Neuron (in vitro differentiated cells): ENCODE data around the gene RAB3C.

Source experiments
- H2AFZ ChIP-seq: one replicate; pipeline ENCODE4 v1.6.1; 2013; ENCODE audit warnings: low read depth, mild to moderate bottlenecking, inconsistent platforms, low read length, moderate library complexity
- H3K27me3 ChIP-seq: one replicate; pipeline ENCODE4 v1.6.1; 2013; ENCODE audit warnings: low read length; ENCODE audit not compliant: insufficient read depth
- H3K36me3 ChIP-seq: one replicate; pipeline ENCODE4 v1.6.1; 2013; ENCODE audit warnings: low read length; ENCODE audit not compliant: insufficient read depth
- H3K4me1 ChIP-seq: one replicate; pipeline ENCODE4 v1.6.1; 2013; ENCODE audit warnings: low read length; ENCODE audit not compliant: insufficient read depth
- H3K4me3 ChIP-seq: 2 replicates; pipeline ENCODE4 v1.5.1; 2013; ENCODE audit warnings: mild to moderate bottlenecking, low read length, moderate library complexity
- H3K9me3 ChIP-seq: one replicate; pipeline ENCODE4 v1.6.1; 2013; ENCODE audit warnings: low read length

Gene RAB3C

DNA sequence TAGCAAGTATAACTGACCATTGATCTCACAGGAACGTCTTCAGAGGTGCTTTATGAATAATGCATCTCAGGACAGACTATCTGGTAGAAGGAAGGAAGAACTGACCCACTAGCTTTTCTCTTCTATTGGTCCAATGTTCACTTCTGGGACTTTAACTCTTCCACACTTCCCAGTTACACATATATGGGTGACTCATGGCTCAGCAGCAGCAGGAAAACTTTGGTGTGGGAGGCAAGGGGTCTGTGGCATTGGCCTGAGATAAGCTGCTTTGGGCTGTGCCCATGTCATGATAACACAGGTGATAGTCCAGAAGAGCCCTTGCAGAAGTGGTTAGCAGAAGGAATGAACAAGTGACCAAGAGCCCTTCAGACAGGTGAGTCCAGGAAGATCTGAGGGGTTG is 148.8 kb downstream of the RAB3C start:
- Histone ChIP-seq H3K4me1 (no peaks in the 10 kb centered on the region), H3K36me3 (peaks cover 12% of the 10 kb centered on the region), H2AFZ (no peak overlapping the region), H3K9me3 (no peaks in the 10 kb centered on the region), H3K4me3 (no peak overlapping the region), H3K27me3 (no peaks in the 10 kb centered on the region)

DNA sequence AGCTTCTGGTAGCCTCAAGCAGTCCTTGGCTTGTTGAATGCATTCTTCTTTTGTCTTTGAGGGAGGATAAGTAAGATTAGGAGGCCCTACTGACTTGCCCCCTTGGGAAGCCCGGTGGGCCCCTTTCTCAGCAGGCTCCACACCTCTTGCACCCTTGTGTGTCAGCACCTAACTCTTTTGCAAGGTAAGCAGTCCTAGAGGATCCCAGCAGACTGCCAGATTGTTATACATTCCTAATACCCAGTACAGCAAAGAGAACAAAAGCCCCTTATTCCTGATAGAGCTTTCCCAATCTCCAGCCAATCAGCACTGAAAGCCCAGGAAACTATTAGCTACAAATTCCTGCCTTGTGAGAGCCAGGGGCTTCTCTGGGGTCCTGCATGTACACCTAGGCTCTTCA is 152.8 kb downstream of the RAB3C start:
- H3K4me1 ChIP-seq: no peaks in the 10 kb centered on the region

DNA sequence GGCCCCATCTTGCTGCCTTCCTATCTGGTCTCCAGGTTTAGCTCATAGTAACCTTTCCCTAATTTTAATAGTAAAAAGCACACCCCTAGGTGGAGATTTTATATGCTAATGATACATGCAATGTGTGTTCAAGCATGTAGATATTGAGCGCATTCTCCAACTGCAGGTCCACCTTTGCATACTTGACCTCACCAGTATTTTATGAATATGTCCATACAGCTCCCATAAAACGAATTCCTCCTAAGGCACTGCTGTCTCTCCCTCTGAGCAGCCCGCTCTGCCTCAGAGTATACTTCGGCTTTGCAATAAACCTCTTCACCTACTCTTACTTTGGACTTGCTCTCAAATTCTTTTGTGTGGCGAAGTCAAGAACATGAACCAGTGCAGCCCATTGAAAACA is 153.3 kb downstream of the RAB3C start:
- H3K9me3 ChIP-seq: no peaks in the 10 kb centered on the region
- no peak overlapping the region for H3K4me3 ChIP-seq
- H3K4me1 ChIP-seq: no peaks in the 10 kb centered on the region

More for the DNA sequence above, 152.8 kb downstream of the RAB3C start:
- Histone ChIP-seq H3K9me3 (no peaks in the 10 kb centered on the region), H3K4me3 (no peak overlapping the region), H3K36me3 (peaks cover 6% of the 10 kb centered on the region), H2AFZ (no peak overlapping the region), H3K27me3 (no peaks in the 10 kb centered on the region)

DNA sequence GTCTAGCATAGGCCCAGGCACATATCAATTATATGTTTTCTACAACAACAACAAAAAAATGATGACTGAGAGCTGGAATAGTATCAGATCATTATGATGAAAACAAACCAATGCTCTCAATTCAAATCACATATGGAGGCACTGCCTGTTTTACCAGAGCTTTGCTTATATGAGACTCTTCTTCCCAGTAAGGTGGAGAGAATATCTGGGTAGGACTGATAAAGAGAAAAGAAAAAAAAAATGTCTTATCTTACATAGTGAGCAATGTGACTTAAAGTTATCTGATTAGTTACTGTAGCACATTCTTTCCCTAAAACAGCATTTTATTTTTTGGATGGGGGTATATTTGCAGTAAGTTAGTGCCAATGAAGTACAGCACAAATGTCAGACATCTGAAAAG is 154.8 kb downstream of the RAB3C start:
- Histone ChIP-seq H3K36me3 (no peaks in the 10 kb centered on the region), H3K4me3 (no peak overlapping the region), H2AFZ (no peak overlapping the region), H3K27me3 (no peaks in the 10 kb centered on the region), H3K9me3 (no peaks in the 10 kb centered on the region), H3K4me1 (no peaks in the 10 kb centered on the region)

More for the DNA sequence above, 153.3 kb downstream of the RAB3C start:
- peaks cover 6% of the 10 kb centered on the region for H3K36me3 ChIP-seq
- H3K27me3 ChIP-seq: no peaks in the 10 kb centered on the region
- no peak overlapping the region for H2AFZ ChIP-seq

DNA sequence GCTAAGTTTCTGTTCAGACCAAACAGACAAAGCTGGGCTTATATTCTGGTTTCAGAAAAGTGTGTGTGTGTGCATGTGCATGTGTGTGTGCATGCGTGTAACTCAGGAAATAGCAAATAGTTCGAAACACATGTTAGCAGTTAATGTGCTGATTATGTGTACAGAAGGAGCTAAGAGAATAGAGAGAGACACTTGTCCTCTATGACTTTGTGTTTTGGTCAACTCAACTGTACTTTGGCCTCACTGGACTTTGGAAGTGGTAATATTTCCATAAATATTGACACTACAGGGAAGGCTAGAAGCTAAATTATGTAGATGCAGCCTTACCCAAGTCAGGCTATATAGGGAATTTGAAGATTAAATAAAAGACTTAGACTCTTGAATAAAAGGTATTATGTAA is 155.5 kb downstream of the RAB3C start:
- Histone ChIP-seq H3K36me3 (no peaks in the 10 kb centered on the region), H3K9me3 (no peaks in the 10 kb centered on the region), H3K27me3 (no peaks in the 10 kb centered on the region), H2AFZ (no peak overlapping the region), H3K4me3 (no peak overlapping the region), H3K4me1 (no peaks in the 10 kb centered on the region)

DNA sequence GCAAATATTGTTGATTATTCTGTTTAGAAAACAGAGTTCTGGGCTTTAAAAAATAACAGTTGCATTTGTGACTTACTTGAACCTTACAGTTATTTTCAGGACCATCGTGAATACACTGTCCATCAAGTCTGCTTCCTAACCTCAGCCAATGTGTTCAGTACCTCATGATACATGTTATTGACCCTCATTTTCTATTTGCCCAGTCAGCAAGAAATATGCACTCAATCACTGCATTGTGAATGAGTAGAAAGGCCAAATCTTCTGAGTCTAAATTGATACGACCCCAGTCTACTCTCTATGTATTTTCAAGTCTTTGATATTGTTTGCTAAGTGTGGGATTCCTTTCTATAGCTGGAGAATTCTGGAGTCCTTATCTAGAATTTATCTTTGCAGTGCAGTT is 156.2 kb downstream of the RAB3C start:
- H3K4me1 ChIP-seq: no peaks in the 10 kb centered on the region
- no peak overlapping the region for H3K4me3 ChIP-seq
- no peaks in the 10 kb centered on the region for H3K27me3 ChIP-seq
- H3K36me3 ChIP-seq: no peaks in the 10 kb centered on the region
- no peaks in the 10 kb centered on the region for H3K9me3 ChIP-seq
- no peak overlapping the region for H2AFZ ChIP-seq

DNA sequence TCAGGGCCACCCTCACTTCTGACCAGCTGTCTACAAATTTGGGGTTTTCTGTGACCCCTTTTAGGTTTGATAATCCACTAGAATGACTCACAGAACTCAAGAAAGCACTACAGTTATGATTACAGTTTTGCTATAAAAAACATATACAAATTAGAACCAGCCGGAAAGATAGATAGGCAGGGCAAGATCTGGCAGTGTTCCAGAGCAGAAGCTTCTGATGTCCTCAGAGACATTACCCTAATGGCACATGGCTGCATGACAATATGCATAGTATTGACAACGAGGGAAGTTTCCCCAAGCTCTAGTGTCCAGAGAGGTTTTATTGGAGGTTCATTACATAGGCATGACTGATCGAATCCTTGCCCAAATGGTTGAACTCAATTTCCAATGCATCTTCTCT is 158.1 kb downstream of the RAB3C start:
- Histone ChIP-seq H3K4me1 (no peaks in the 10 kb centered on the region), H2AFZ (no peak overlapping the region), H3K36me3 (no peaks in the 10 kb centered on the region), H3K4me3 (no peak overlapping the region), H3K27me3 (no peaks in the 10 kb centered on the region), H3K9me3 (no peaks in the 10 kb centered on the region)

DNA sequence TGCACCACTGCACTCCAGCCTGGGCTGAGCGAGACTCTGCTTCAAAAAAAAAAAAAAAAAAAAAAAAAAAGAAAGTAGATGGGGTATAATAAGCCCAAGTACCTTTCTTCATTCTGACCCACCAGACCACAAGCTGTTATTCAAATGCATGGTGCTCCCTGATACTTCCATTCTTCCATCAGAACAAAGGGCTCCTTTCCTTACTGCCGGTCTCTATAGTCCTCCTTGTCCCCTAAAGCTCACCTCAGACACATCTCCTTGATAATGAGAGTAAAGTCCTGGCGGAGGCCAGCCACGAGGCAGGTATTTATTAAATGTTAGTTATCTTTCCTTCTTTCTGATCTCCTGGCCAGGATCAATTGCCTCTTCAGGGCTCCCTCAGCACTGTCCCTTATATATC is 162.5 kb downstream of the RAB3C start:
- Histone ChIP-seq H3K27me3 (no peaks in the 10 kb centered on the region), H3K4me1 (no peaks in the 10 kb centered on the region), H3K4me3 (no peak overlapping the region), H3K9me3 (no peaks in the 10 kb centered on the region), H3K36me3 (no peaks in the 10 kb centered on the region), H2AFZ (no peak overlapping the region)

DNA sequence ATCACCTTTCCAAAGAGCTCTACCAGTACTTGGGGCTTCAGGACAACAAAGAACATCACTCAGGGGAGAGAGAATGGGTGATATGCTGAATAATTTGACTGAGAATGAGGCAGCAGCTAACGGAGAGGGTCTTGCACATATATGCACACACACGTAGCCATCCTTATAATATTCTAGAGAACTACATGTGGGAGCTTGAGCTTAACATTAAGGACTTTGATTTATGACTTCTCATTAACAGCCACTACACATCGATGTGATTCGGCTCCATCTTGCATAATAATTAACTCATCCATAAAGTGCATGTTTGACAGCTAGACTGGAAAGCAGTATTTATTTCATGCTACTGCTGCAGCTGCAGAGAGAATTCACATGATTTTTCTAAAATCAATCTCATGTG is 163.4 kb downstream of the RAB3C start:
- no peaks in the 10 kb centered on the region for H3K27me3 ChIP-seq
- H3K4me1 ChIP-seq: no peaks in the 10 kb centered on the region
- H3K9me3 ChIP-seq: no peaks in the 10 kb centered on the region
- H3K4me3 ChIP-seq: no peak overlapping the region
- no peak overlapping the region for H2AFZ ChIP-seq
- H3K36me3 ChIP-seq: no peaks in the 10 kb centered on the region

DNA sequence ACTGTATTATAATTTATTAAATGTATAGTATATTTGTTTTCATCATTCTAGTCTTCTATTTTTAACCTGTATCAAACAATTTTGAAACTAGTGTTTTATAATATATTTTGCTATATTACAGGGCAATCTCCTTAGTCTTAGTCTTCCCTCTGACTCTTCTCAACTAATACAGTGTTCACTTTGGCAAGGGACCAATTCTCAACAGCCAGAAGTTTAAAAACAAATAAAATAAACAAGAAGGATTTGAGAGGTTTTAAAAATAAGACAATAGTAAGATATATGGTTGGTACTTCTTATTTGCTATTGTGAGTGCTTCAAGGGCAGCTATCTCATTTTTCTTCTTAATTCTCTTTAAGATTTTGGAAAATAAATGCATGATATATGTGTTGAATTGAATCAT is 167.2 kb downstream of the RAB3C start:
- Histone ChIP-seq H3K36me3 (no peaks in the 10 kb centered on the region), H3K4me3 (no peak overlapping the region), H3K27me3 (no peaks in the 10 kb centered on the region), H2AFZ (no peak overlapping the region), H3K4me1 (no peaks in the 10 kb centered on the region), H3K9me3 (no peaks in the 10 kb centered on the region)

DNA sequence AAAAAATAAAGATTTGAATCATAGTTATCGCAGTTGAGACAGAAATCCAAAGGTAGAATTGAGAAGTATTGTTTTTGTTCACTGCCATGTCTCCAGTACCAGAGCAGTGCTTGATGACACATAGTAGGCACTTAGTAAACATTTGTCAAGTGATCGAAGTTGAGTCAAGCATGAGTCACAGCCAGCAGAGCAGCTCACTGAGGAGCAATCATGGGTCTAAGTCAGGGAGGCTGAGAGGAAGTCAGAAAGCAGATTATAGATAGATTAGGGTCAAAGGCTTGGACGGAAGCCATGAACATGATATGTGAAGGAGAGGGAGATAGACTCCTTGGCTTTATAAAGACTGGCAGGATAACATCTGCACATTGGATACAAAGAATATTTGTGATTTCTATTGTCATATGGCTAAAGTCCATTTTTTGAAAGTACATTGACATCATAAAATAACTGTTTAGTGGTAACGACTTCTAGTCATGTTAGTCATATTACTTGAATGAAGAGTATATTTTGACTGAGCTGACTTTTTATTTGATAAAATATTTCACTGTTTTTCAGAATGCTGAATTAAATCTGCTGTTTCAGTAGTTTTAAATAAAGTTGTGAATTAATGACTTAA is 168.5 kb downstream of the RAB3C start:
- H3K4me1 ChIP-seq: no peaks in the 10 kb centered on the region
- H3K36me3 ChIP-seq: no peaks in the 10 kb centered on the region
- H3K9me3 ChIP-seq: no peaks in the 10 kb centered on the region
- H3K27me3 ChIP-seq: no peaks in the 10 kb centered on the region
- no peak overlapping the region for H2AFZ ChIP-seq
- no peak overlapping the region for H3K4me3 ChIP-seq

DNA sequence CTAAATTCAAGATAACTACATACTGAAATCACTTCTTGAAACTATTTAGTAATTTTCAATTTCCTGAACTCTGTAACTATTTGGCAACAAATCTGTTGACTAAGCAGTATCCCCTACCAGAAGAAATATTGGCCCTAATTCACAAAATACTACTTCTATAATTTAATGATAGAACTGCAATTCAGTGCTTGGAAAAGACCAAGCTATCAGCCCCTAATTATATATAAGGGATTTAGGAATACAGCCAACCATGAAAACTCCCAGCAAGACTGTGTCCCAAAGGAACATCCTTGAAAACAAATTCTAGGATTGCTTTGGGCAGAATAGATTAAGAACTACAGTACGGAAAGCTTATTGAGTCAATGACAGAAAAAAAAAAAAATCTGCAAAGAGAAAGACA is 169.2 kb downstream of the RAB3C start:
- no peak overlapping the region for H2AFZ ChIP-seq
- H3K9me3 ChIP-seq: no peaks in the 10 kb centered on the region
- H3K36me3 ChIP-seq: no peaks in the 10 kb centered on the region
- no peaks in the 10 kb centered on the region for H3K27me3 ChIP-seq
- no peak overlapping the region for H3K4me3 ChIP-seq
- no peaks in the 10 kb centered on the region for H3K4me1 ChIP-seq

DNA sequence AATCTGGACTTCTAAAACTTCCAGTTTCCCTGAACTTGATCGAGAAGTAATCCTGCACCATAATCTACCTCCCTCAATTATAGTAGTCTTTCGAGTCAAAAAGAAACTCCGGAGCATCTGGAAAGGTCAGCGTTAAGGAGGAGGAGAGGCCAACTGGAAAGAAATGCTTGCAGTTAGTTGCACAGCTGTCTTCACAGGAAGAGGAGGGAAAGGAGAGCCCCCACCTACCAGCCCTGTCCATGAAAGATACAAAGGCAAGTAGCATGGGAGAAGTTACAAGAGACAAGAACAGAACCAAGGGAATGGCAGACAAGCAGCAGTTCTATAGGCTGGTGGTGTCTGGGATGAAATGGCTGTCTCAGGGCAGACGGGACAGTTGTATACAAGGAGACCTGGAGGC is 170.6 kb downstream of the RAB3C start:
- Histone ChIP-seq H3K36me3 (no peaks in the 10 kb centered on the region), H3K4me3 (no peak overlapping the region), H3K27me3 (no peaks in the 10 kb centered on the region), H3K9me3 (no peaks in the 10 kb centered on the region), H3K4me1 (no peaks in the 10 kb centered on the region), H2AFZ (no peak overlapping the region)

DNA sequence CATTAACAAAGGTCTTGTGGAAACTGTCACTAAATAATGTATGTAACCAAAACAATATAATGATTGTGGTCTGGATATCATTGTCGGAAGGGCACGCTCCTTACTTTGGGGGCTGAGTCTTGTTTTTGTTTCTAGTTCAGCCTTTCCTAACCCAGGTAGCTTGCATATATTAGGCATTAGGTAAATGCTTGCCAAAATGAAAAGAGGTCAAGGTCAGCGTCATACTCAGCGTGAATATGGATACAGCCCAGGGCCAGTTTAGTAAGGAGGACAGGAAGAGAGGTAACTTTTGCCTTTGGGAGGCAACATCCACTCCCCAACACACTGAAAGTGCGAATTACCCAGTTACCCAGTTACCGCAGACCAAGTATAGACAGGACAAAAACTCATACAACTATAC is 171.4 kb downstream of the RAB3C start:
- H3K27me3 ChIP-seq: no peaks in the 10 kb centered on the region
- no peaks in the 10 kb centered on the region for H3K36me3 ChIP-seq

More for the DNA sequence above, 171.4 kb downstream of the RAB3C start:
- Histone ChIP-seq H2AFZ (no peak overlapping the region), H3K4me1 (no peaks in the 10 kb centered on the region), H3K9me3 (no peaks in the 10 kb centered on the region), H3K4me3 (no peak overlapping the region)
